ENCODE data around the gene PLOD2. TPM values are rescaled to one million over a fixed set of nuclear protein-coding genes. Genes with fewer than 3 reads are reported as not detected.

The PLOD2 gene
- total and polyA plus RNA-seq, 2 of the 8 experiments (the other 6 are each of a cell fraction or from before 2014, with no cell fraction given) = 4.0 to 28.7 TPM

- POLR2A ChIA-PET (ENCODE audit: partially characterized antibody) = no interaction called here
- 83% methylated on average over 1 of the region's 1 CpG; no CpG with 5 or more reads in 1 of the 2 experiments for WGBS, 2 experiments (ENCODE audit: extremely low coverage in 1 of 2, insufficient coverage in 1 of 2, insufficient read length in 1 of 2, insufficient replicate concordance in 2 of 2, low coverage in 1 of 2, low lambda C conversion rate in 2 of 2, missing lambda C conversion rate in 1 of 2)
These were observed 124.7 kb downstream of the PLOD2 start for GRCh38 chr3:146036281-146036680.

More at GRCh38 chr3:146036281-146036680, 124.7 kb downstream of the PLOD2 start:
- Histone ChIP-seq H3K56ac (replicated peaks; ENCODE audit: insufficient read length, low read depth, low read length) (no peak overlapping the region), H3K4me2 (ENCODE audit: insufficient read depth in 1 of 2, low read depth in 2 of 2, low read length in 2 of 2) (no peak overlapping the region), H3K36me3 (ENCODE audit: control insufficient read depth in 2 of 4, insufficient read depth in 4 of 4, low read length in 3 of 4) (no peaks in the 10 kb centered on the region), H3K4ac (replicated peaks; ENCODE audit: insufficient read length, low read depth, low read length) (no peak overlapping the region), H3K9ac (replicated peaks in 1 of 4; ENCODE audit: extremely low read depth in 1 of 4, low read depth in 3 of 4, low read length in 3 of 4) (no peak overlapping the region), H4K8ac (ENCODE audit: extremely low read depth, insufficient read depth, low read length) (no peak overlapping the region), H2AFZ (ENCODE audit: low read length) (no peak overlapping the region), H3K79me2 (ENCODE audit: control insufficient read depth in 1 of 2, insufficient read depth in 2 of 2, low read length in 2 of 2) (no peaks in the 10 kb centered on the region), H3K23ac (ENCODE audit: insufficient read length) (no peak overlapping the region), H2BK20ac (ENCODE audit: low read length) (no peak overlapping the region), H2BK120ac (replicated peaks; ENCODE audit: low read depth, low read length) (no peak overlapping the region), H3K23me2 (ENCODE audit: low read depth, low read length) (no peaks in the 10 kb centered on the region), H3K79me1 (ENCODE audit: low read depth, low read length) (no peaks in the 10 kb centered on the region), H4K91ac (replicated peaks; ENCODE audit: insufficient read length, low read length) (no peak overlapping the region), H2BK5ac (ENCODE audit: low read depth, low read length) (no peak overlapping the region), H2BK12ac (ENCODE audit: low read depth, low read length) (no peak overlapping the region), H2AK5ac (ENCODE audit: low read depth, low read length) (no peak overlapping the region), H4K20me1 (replicated peaks in 1 of 2; ENCODE audit: control insufficient read depth in 1 of 2, insufficient read depth in 2 of 2, low read length in 2 of 2) (no peaks in the 10 kb centered on the region), H3K18ac (ENCODE audit: extremely low read depth, low read length) (no peak overlapping the region), H3K4me1 (replicated peaks in 1 of 4; ENCODE audit: control insufficient read depth in 3 of 4, insufficient read depth in 4 of 4, low read length in 3 of 4) (peaks cover 0 to 4% (median 0%) of the 10 kb centered on the region in 4 experiments; a peak in 1 of 7 replicates), H3K9me3 (ENCODE audit: insufficient read depth in 2 of 2, low read depth in 1 of 2, low read length in 1 of 2) (no peaks in the 10 kb centered on the region), H3K27me3 (replicated peaks in 1 of 4; ENCODE audit: control insufficient read depth in 3 of 4, extremely low read depth in 1 of 4, insufficient read depth in 3 of 4, low read length in 3 of 4) (no peaks in the 10 kb centered on the region), H3K4me3 (ENCODE audit: extremely low read depth in 1 of 4, insufficient read depth in 2 of 4, low read depth in 3 of 4, low read length in 4 of 4) (no peak overlapping the region), H3K27ac (ENCODE audit: low read depth, low read length) (no peak overlapping the region), H4K5ac (ENCODE audit: insufficient read length, low read depth, low read length) (no peak overlapping the region), H2BK15ac (ENCODE audit: low read length) (no peak overlapping the region), H3K14ac (ENCODE audit: insufficient read length) (no peak overlapping the region)
- CTCF ChIA-PET (ENCODE audit: partially characterized antibody) = interaction anchor here (1.5 kb wide), 1 partner anchor 183 kb away, joined by 4 read pairs; no protein-coding TSS in a partner anchor
- DNase-seq (ENCODE audit: low read depth in 1 of 2, low spot score in 2 of 2) (no peak), FAIRE-seq (no peak)
- TF ChIP-seq SIN3A (conservative IDR thresholded peaks at IDR 0.05 in 1 of 2, IDR thresholded peaks at IDR 0.05 in 1 of 2; ENCODE audit: low read depth in 1 of 2, low read length in 2 of 2) = no peak
- no peak for TF ChIP-seq JUND (IDR thresholded peaks at IDR 0.05; ENCODE audit: low read length)
- no peak for TF ChIP-seq SP1 (IDR thresholded peaks at IDR 0.05; ENCODE audit: low read depth, low read length)
- TF ChIP-seq CBX5 (IDR thresholded peaks at IDR 0.05; ENCODE audit: low read depth, low read length) = no peak
- TF ChIP-seq SIX5 (IDR thresholded peaks at IDR 0.05; ENCODE audit: low read depth, low read length) = no peak
- TF ChIP-seq JUN (IDR thresholded peaks at IDR 0.05; ENCODE audit: low read depth, low read length) = no peak
- no peak for TF ChIP-seq MAX (IDR thresholded peaks at IDR 0.05)
- TF ChIP-seq RAD21 (IDR thresholded peaks at IDR 0.05 in 1 of 2, conservative IDR thresholded peaks at IDR 0.05 in 1 of 2; ENCODE audit: low read depth in 2 of 2, low read length in 2 of 2) = no peak
- TF ChIP-seq ASH2L (IDR thresholded peaks at IDR 0.05; ENCODE audit: low read length) = no peak
- TF ChIP-seq TAF1 (IDR thresholded peaks at IDR 0.05; ENCODE audit: low read depth, low read length) = no peak

Data from H1 (cell line).